ENCODE data around the gene FOXM1.

Gene FOXM1

DNA sequence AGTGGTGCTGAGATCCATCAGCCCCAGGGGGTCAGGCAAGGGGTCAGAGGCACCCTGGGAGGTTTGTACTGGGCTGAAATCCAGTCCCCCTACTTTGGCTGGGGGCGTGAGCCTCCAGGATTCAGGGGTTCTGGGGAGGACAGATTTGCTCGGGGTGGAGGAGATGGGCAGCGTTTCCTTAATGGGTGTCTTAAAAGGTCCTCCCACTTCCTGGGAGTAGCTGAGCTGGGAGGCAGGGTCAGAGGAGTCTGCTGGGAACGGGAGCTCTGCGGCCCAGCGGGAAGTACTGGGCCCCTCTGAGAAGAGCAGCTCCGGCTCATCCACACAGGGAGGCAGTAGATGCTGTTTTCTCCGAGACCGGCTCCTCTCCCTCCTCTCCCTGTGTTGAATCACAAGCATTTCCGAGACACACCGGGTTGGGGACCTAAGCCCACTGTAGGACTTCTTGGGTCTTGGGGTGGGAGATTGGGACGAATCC is 18.0 kb downstream of the FOXM1 start:
- Histone ChIP-seq H4K91ac (ENCODE audit: low read length) (no peak overlapping the region), H3K4me3 (ENCODE audit: insufficient read depth in 1 of 2, low read depth in 1 of 2, low read length in 2 of 2) (no peak overlapping the region), H2BK12ac (ENCODE audit: low read length in 2 of 2) (no peak overlapping the region), H3K4me1 (ENCODE audit: control insufficient read depth, insufficient read depth, low read depth, low read length) (no peaks in the 10 kb centered on the region), H3K4me2 (ENCODE audit: low read length, poor library complexity, severe bottlenecking) (no peak overlapping the region), H3K4ac (ENCODE audit: low read depth in 1 of 2, low read length in 2 of 2) (no peak overlapping the region), H2AFZ (ENCODE audit: low read depth, low read length) (no peak overlapping the region), H2BK15ac (ENCODE audit: low read depth, poor library complexity, severe bottlenecking) (no peak overlapping the region), H3K18ac (ENCODE audit: low read depth in 1 of 2, low read length in 2 of 2) (no peak overlapping the region), H4K8ac (ENCODE audit: low read length) (no peak overlapping the region), H3K9ac (ENCODE audit: low read length) (no peak overlapping the region), H3K27ac (ENCODE audit: low read length, poor library complexity, severe bottlenecking) (no peak overlapping the region), H2BK120ac (ENCODE audit: low read depth, low read length) (no peak overlapping the region), H3K14ac (ENCODE audit: low read length in 2 of 2) (no peak overlapping the region), H2AK5ac (ENCODE audit: low read length, severe bottlenecking) (no peak overlapping the region), H3K23ac (ENCODE audit: low read length in 2 of 2) (no peak overlapping the region), H3K9me3 (ENCODE audit: control insufficient read depth, low read length) (no peaks in the 10 kb centered on the region), H2BK5ac (ENCODE audit: low read depth, low read length, poor library complexity, severe bottlenecking) (no peak overlapping the region), H3K79me1 (replicated peaks; ENCODE audit: low read length, poor library complexity, severe bottlenecking) (no peaks in the 10 kb centered on the region), H3K36me3 (ENCODE audit: control insufficient read depth in 1 of 2, insufficient read depth in 2 of 2, low read depth in 1 of 2, low read length in 2 of 2) (peaks cover 15 to 19% of the 10 kb centered on the region in 2 experiments), H3K27me3 (ENCODE audit: control insufficient read depth in 1 of 2, insufficient read depth in 1 of 2, low read length in 2 of 2) (no peaks in the 10 kb centered on the region)
- DNase-seq = no peak
- WGBS = 93% methylated on average over 11 of the region's 12 CpGs

DNA sequence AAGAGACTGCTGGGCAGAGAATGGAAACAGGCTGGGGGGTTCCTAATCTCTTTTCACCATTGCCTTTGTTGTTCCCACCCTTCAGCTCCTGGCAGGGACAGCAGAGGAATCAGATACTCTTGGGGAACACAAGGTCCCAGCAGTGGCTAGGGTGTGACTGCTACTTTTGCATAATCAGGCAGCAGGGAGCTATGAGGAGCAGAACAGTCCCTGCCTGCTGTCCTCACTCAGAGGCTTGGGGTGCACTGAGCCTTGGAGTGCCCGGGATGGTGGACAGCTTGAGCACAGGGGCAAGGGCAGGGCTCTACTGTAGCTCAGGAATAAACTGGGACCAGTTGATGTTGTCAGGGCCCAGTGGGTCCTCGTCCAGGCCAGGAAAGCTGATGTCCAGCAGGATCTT is 18.6 kb downstream of the FOXM1 start:
- Histone ChIP-seq H4K8ac (ENCODE audit: low read length) (no peak overlapping the region), H2BK12ac (ENCODE audit: low read length in 2 of 2) (no peak overlapping the region), H2BK120ac (ENCODE audit: low read depth, low read length) (no peak overlapping the region), H3K27ac (ENCODE audit: low read length, poor library complexity, severe bottlenecking) (no peak overlapping the region), H4K91ac (ENCODE audit: low read length) (no peak overlapping the region), H3K27me3 (ENCODE audit: control insufficient read depth in 1 of 2, insufficient read depth in 1 of 2, low read length in 2 of 2) (no peaks in the 10 kb centered on the region), H3K14ac (ENCODE audit: low read length in 2 of 2) (peak overlapping the region in 1 of 2 experiments; percentile 18), H3K79me1 (replicated peaks; ENCODE audit: low read length, poor library complexity, severe bottlenecking) (no peaks in the 10 kb centered on the region), H3K9ac (ENCODE audit: low read length) (no peak overlapping the region), H2AK5ac (ENCODE audit: low read length, severe bottlenecking) (no peak overlapping the region), H3K4me2 (ENCODE audit: low read length, poor library complexity, severe bottlenecking) (no peak overlapping the region), H2BK15ac (ENCODE audit: low read depth, poor library complexity, severe bottlenecking) (no peak overlapping the region), H3K36me3 (ENCODE audit: control insufficient read depth in 1 of 2, insufficient read depth in 2 of 2, low read depth in 1 of 2, low read length in 2 of 2) (peaks cover 15 to 18% of the 10 kb centered on the region in 2 experiments), H2AFZ (ENCODE audit: low read depth, low read length) (no peak overlapping the region), H3K23ac (ENCODE audit: low read length in 2 of 2) (no peak overlapping the region), H3K4me1 (ENCODE audit: control insufficient read depth, insufficient read depth, low read depth, low read length) (peaks cover 1% of the 10 kb centered on the region), H3K18ac (ENCODE audit: low read depth in 1 of 2, low read length in 2 of 2) (no peak overlapping the region), H3K4me3 (ENCODE audit: insufficient read depth in 1 of 2, low read depth in 1 of 2, low read length in 2 of 2) (no peak overlapping the region), H3K9me3 (ENCODE audit: control insufficient read depth, low read length) (no peaks in the 10 kb centered on the region), H2BK5ac (ENCODE audit: low read depth, low read length, poor library complexity, severe bottlenecking) (no peak overlapping the region), H3K4ac (ENCODE audit: low read depth in 1 of 2, low read length in 2 of 2) (no peak overlapping the region)
- DNase-seq = no peak
- 94% methylated on average over 2 of the region's 2 CpGs for WGBS

DNA sequence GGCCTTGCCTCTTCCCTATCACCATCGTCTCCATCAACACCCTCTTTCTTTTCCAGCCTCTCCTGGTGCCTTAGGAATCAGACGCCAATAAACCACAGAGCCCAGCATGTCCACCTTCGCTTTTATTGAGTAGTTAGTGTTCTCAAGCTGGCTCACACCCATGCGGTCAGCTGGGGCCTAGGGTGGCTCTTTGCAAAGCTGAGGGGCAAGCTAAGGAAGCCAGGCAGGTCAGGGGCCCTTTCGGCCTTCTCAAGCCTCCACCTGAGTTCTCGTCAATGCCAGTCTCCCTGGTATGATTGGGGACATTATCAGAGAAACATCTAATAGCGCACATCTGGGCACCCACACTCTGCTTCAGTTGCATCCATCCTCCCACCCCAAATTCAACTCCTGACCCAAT is 19.4 kb downstream of the FOXM1 start:
- Histone ChIP-seq H3K4me3 (ENCODE audit: insufficient read depth in 1 of 2, low read depth in 1 of 2, low read length in 2 of 2) (no peak overlapping the region), H3K27me3 (ENCODE audit: control insufficient read depth in 1 of 2, insufficient read depth in 1 of 2, low read length in 2 of 2) (no peaks in the 10 kb centered on the region), H3K18ac (ENCODE audit: low read depth in 1 of 2, low read length in 2 of 2) (no peak overlapping the region), H3K23ac (ENCODE audit: low read length in 2 of 2) (no peak overlapping the region), H3K4me1 (ENCODE audit: control insufficient read depth, insufficient read depth, low read depth, low read length) (peaks cover 1% of the 10 kb centered on the region), H2AK5ac (ENCODE audit: low read length, severe bottlenecking) (no peak overlapping the region), H2AFZ (ENCODE audit: low read depth, low read length) (no peak overlapping the region), H3K14ac (ENCODE audit: low read length in 2 of 2) (no peak overlapping the region), H2BK120ac (ENCODE audit: low read depth, low read length) (no peak overlapping the region), H2BK15ac (ENCODE audit: low read depth, poor library complexity, severe bottlenecking) (no peak overlapping the region), H3K27ac (ENCODE audit: low read length, poor library complexity, severe bottlenecking) (no peak overlapping the region), H3K4me2 (ENCODE audit: low read length, poor library complexity, severe bottlenecking) (no peak overlapping the region), H2BK12ac (ENCODE audit: low read length in 2 of 2) (no peak overlapping the region), H4K91ac (ENCODE audit: low read length) (no peak overlapping the region), H3K4ac (ENCODE audit: low read depth in 1 of 2, low read length in 2 of 2) (no peak overlapping the region), H3K9ac (ENCODE audit: low read length) (no peak overlapping the region), H4K8ac (ENCODE audit: low read length) (no peak overlapping the region), H2BK5ac (ENCODE audit: low read depth, low read length, poor library complexity, severe bottlenecking) (no peak overlapping the region), H3K9me3 (ENCODE audit: control insufficient read depth, low read length) (no peaks in the 10 kb centered on the region), H3K79me1 (replicated peaks; ENCODE audit: low read length, poor library complexity, severe bottlenecking) (no peaks in the 10 kb centered on the region), H3K36me3 (ENCODE audit: control insufficient read depth in 1 of 2, insufficient read depth in 2 of 2, low read depth in 1 of 2, low read length in 2 of 2) (peaks cover 12 to 15% of the 10 kb centered on the region in 2 experiments)
- no peak for DNase-seq
- 92% methylated on average over 6 of the region's 7 CpGs for WGBS

DNA sequence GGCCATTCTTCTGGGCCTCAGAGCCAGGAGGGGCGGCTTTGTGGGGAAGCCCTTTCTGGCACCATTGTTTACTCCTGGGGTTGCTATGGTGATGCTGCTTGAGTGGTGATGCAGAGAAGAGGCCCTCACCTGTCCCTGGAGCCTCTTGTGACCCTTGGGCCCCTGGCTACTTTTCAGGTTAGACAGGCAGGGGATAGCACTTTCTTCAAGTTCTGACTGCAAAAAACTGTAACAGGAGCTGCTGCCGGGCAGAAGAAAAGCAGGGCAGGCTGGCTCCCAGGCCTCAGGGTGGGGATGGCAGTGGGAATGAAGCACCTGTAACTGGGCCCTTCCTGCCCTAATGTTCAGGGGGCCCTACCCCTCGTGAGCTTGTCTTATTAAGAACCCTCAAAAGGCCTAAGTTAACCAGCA is 19.9 kb downstream of the FOXM1 start, which contains the start of gene TEX52:
Gene TEX52 (minus strand): TSS at position 19 of the 411 bp plus-strand sequence. CDS start 13 bp downstream, at position 6.
- Histone ChIP-seq H3K9ac (ENCODE audit: low read length) (no peak within 1 kb of the TSS), H3K23ac (ENCODE audit: low read length in 2 of 2) (no peak within 1 kb of the TSS), H4K8ac (ENCODE audit: low read length) (no peak within 1 kb of the TSS), H2BK5ac (ENCODE audit: low read depth, low read length, poor library complexity, severe bottlenecking) (no peak within 1 kb of the TSS), H3K4ac (ENCODE audit: low read depth in 1 of 2, low read length in 2 of 2) (no peak within 1 kb of the TSS), H2BK120ac (ENCODE audit: low read depth, low read length) (no peak within 1 kb of the TSS), H3K4me1 (ENCODE audit: control insufficient read depth, insufficient read depth, low read depth, low read length) (peaks cover 1% of the 10 kb centered on the region), H3K27ac (ENCODE audit: low read length, poor library complexity, severe bottlenecking) (no peak within 1 kb of the TSS), H2BK15ac (ENCODE audit: low read depth, poor library complexity, severe bottlenecking) (no peak within 1 kb of the TSS), H3K14ac (ENCODE audit: low read length in 2 of 2) (no peak within 1 kb of the TSS), H2BK12ac (ENCODE audit: low read length in 2 of 2) (no peak within 1 kb of the TSS), H3K36me3 (ENCODE audit: control insufficient read depth in 1 of 2, insufficient read depth in 2 of 2, low read depth in 1 of 2, low read length in 2 of 2) (peaks cover 9 to 15% of the 10 kb centered on the region in 2 experiments), H3K4me3 (ENCODE audit: insufficient read depth in 1 of 2, low read depth in 1 of 2, low read length in 2 of 2) (no peak within 1 kb of the TSS), H3K27me3 (ENCODE audit: control insufficient read depth in 1 of 2, insufficient read depth in 1 of 2, low read length in 2 of 2) (no peaks in the 10 kb centered on the region), H2AK5ac (ENCODE audit: low read length, severe bottlenecking) (no peak within 1 kb of the TSS), H3K9me3 (ENCODE audit: control insufficient read depth, low read length) (no peaks in the 10 kb centered on the region), H3K79me1 (replicated peaks; ENCODE audit: low read length, poor library complexity, severe bottlenecking) (no peaks in the 10 kb centered on the region), H4K91ac (ENCODE audit: low read length) (no peak within 1 kb of the TSS), H2AFZ (ENCODE audit: low read depth, low read length) (no peak within 1 kb of the TSS), H3K18ac (ENCODE audit: low read depth in 1 of 2, low read length in 2 of 2) (no peak within 1 kb of the TSS), H3K4me2 (ENCODE audit: low read length, poor library complexity, severe bottlenecking) (no peak within 1 kb of the TSS)
- 74% methylated on average over 3 of the region's 3 CpGs for WGBS
- peak; percentile 20 for DNase-seq

Data from mesenchymal stem cell (in vitro differentiated cells and primary cell).